ENCODE results near the gene MTIF3.
A peak's percentile ranks its signal among the peaks of the same experiment; 100 is the strongest.

The MTIF3 gene

GRCh38 chr13:27450921-27451471 lies 632 bp upstream of the MTIF3 start:
- DNase-seq, result peak; percentile 31

GRCh38 chr13:27449081-27449603 lies 1.2 kb downstream of the MTIF3 start:
- no peak for DNase-seq

GRCh38 chr13:27448308-27448707 lies 2.1 kb downstream of the MTIF3 start:
- no peak for DNase-seq

GRCh38 chr13:27446986-27447583 lies 3.3 kb downstream of the MTIF3 start:
- DNase-seq, result no peak

GRCh38 chr13:27442797-27443196 lies 7.6 kb downstream of the MTIF3 start:
- DNase-seq, result no peak

GRCh38 chr13:27442071-27442647 lies 8.2 kb downstream of the MTIF3 start:
- no peak for DNase-seq

- no peak for DNase-seq
Measured at GRCh38 chr13:27440408-27440807, 10.0 kb downstream of the MTIF3 start.

- no peak for DNase-seq
Measured at GRCh38 chr13:27437126-27437525, 13.2 kb downstream of the MTIF3 start.

GRCh38 chr13:27432611-27433210 lies 17.7 kb downstream of the MTIF3 start:
- no peak for DNase-seq

GRCh38 chr13:27432180-27432579 lies 18.2 kb downstream of the MTIF3 start:
- no peak for DNase-seq

GRCh38 chr13:27428160-27428559 lies 22.2 kb downstream of the MTIF3 start:
- no peak for DNase-seq

GRCh38 chr13:27427641-27428040 lies 22.7 kb downstream of the MTIF3 start:
- DNase-seq, result no peak

- peak; percentile 12 for DNase-seq
Measured at GRCh38 chr13:27425918-27426630, 24.3 kb downstream of the MTIF3 start.

- DNase-seq, result no peak
Measured at GRCh38 chr13:27425158-27425917, 25.0 kb downstream of the MTIF3 start.

- DNase-seq, result peak; percentile 58
Measured at GRCh38 chr13:27424246-27425157, 25.9 kb downstream of the MTIF3 start, which contains the start of gene GTF3A. Gene GTF3A, plus strand, starts transcription at chr13:27424619.

- no peak for DNase-seq
Measured at GRCh38 chr13:27423333-27423732, 27.0 kb downstream of the MTIF3 start.

- no peak for DNase-seq
Measured at GRCh38 chr13:27421101-27421871, 29.1 kb downstream of the MTIF3 start.

GRCh38 chr13:27419328-27419727 lies 31.0 kb downstream of the MTIF3 start:
- DNase-seq, result no peak

GRCh38 chr13:27415116-27415515 lies 35.2 kb downstream of the MTIF3 start:
- no peak for DNase-seq

- DNase-seq, result no peak
Measured at GRCh38 chr13:27411341-27411740, 39.0 kb downstream of the MTIF3 start.

GRCh38 chr13:27409013-27409412 lies 41.4 kb downstream of the MTIF3 start:
- DNase-seq, result no peak
